HCT116 (cell line): ENCODE results near the gene RAPGEF6. TPM values are rescaled to one million over a fixed set of nuclear protein-coding genes. Genes with fewer than 3 reads are reported as not detected.
"Not testable (repeated sequence)": the region's sequence is repeated elsewhere in the genome, so short reads cannot be mapped to it uniquely, and the experiment has no call there.

Source experiments
- ATAC-seq: fragments of 200-7000 bp; cut with Tn5 transposase; 2 replicates; pipeline ENCODE4 v1.9.1; 2020; ENCODE audit warnings: mild to moderate bottlenecking, moderate library complexity
- BruUV-seq: library from RNA; stranded (reverse); fragments of 400-500 nt; replicated peaks from 2 replicates; lab custom pipeline; 2021; lab: Mats Ljungman, UMichigan
- CTCF ChIA-PET: fragments of 300-600 bp; sonication (Branson Sonifier 250); formaldehyde crosslinking; loops from one replicate; lab custom pipeline; 2021; ENCODE audit warnings: antibody characterized with exemption; lab: Charles Lee
- POLR2A ChIA-PET: fragments of 300-600, 350-600 bp; sonication (Branson Sonifier 250); formaldehyde crosslinking; loops from one replicate; lab custom pipeline; 2021; ENCODE audit warnings: antibody characterized with exemption; lab: Charles Lee
- RAD21 ChIA-PET, 2 experiments: fragments of 300-600 bp; sonication (Branson Sonifier 250); formaldehyde crosslinking; loops; one replicate each; lab custom pipeline; 2023; ENCODE audit warnings: low total read pairs in 2 of 2; ENCODE audit not compliant: uncharacterized antibody in 2 of 2, unreplicated experiment in 2 of 2, low non-redundant PET in 1 of 2; lab: Charles Lee
- DNase-seq: peaks from one replicate; pipeline ENCODE4 v3.0.0-alpha.2; 2010; ENCODE audit warnings: low read depth, low spot score
- H2AFZ ChIP-seq: fragments of 200-600 bp; shearing (Covaris generic), sonication (generic); 2 replicates; pipeline ENCODE4 v1.6.1; 2017; ENCODE audit warnings: low read depth, mixed run types, mixed read lengths, antibody characterized with exemption, low read length; ENCODE audit not compliant: poor library complexity, severe bottlenecking
- H3K27ac ChIP-seq: 2 replicates; pipeline ENCODE4 v1.5.1; 2012; ENCODE audit warnings: low read depth, low read length
- H3K27me3 ChIP-seq: fragments of 200-600 bp; sonication (generic); 2 replicates; pipeline ENCODE4 v1.6.1; 2016; ENCODE audit warnings: mixed run types, low read length, mixed read lengths; ENCODE audit not compliant: insufficient read depth
- H3K36me3 ChIP-seq, 2 experiments: fragments of 200-500 bp in 1 of 2; fragments of 200-600 bp in 1 of 2; sonication (Bioruptor generic) in 1 of 2; sonication (generic) in 1 of 2; 2 replicates each; pipeline versions ENCODE4 v1.5.1 to v1.6.1; 2014 to 2016; ENCODE audit warnings: low read length in 2 of 2, inconsistent platforms in 1 of 2, mixed read lengths in 1 of 2, mixed run types in 1 of 2; ENCODE audit not compliant: insufficient read depth in 2 of 2, control insufficient read depth in 1 of 2
- H3K4me1 ChIP-seq, 2 experiments: fragments of 200-600 bp in 1 of 2; sonication (generic) in 1 of 2; 2 replicates each; pipeline versions ENCODE4 v1.5.1 to v1.6.1; 2012 to 2017; ENCODE audit warnings: low read length in 2 of 2, inconsistent platforms in 1 of 2, mild to moderate bottlenecking in 1 of 2, mixed read lengths in 1 of 2, mixed run types in 1 of 2, moderate library complexity in 1 of 2; ENCODE audit not compliant: insufficient read depth in 2 of 2, control insufficient read depth in 1 of 2
- H3K4me2 ChIP-seq: fragments of 200-600 bp; sonication (generic); 2 replicates; pipeline ENCODE4 v1.6.1; 2017; ENCODE audit warnings: mixed run types, low read length, mixed read lengths
- H3K4me3 ChIP-seq, 2 experiments: fragments of 200-600 bp in 1 of 2; sonication (generic) in 1 of 2; replicated peaks in 1 of 2; 2 replicates each; pipeline ENCODE4 v1.5.1; 2011 to 2016; ENCODE audit warnings: low read length in 2 of 2, control low read depth in 1 of 2, low read depth in 1 of 2, mild to moderate bottlenecking in 1 of 2, mixed read lengths in 1 of 2, mixed run types in 1 of 2
- H3K79me2 ChIP-seq: fragments of 200-600 bp; sonication (generic); 2 replicates; pipeline ENCODE4 v1.6.1; 2017; ENCODE audit warnings: mild to moderate bottlenecking, mixed run types, low read length, moderate library complexity, mixed read lengths; ENCODE audit not compliant: insufficient read depth
- H3K9ac ChIP-seq: fragments of 200-600 bp; sonication (generic); 2 replicates; pipeline ENCODE4 v1.6.1; 2016; ENCODE audit warnings: low read length, mixed read lengths
- H3K9me2 ChIP-seq: fragments of 200-600 bp; sonication (generic), shearing (Covaris generic); 2 replicates; pipeline ENCODE4 v1.6.1; 2017; ENCODE audit warnings: mixed run types, mild to moderate bottlenecking, moderate library complexity; ENCODE audit not compliant: insufficient read depth
- H3K9me3 ChIP-seq, 2 experiments: fragments of 200-500 bp in 1 of 2; fragments of 200-600 bp in 1 of 2; sonication (Bioruptor generic) in 1 of 2; sonication (generic) in 1 of 2; 2 replicates each; pipeline ENCODE4 v1.6.1; 2014 to 2017; ENCODE audit warnings: low read length in 2 of 2, mixed read lengths in 2 of 2, inconsistent platforms in 1 of 2, low read depth in 1 of 2, mild to moderate bottlenecking in 1 of 2, mixed run types in 1 of 2, moderate library complexity in 1 of 2; ENCODE audit not compliant: control insufficient read depth in 1 of 2, insufficient read depth in 1 of 2
- H4K20me1 ChIP-seq: fragments of 200-600 bp; sonication (generic), shearing (Covaris generic); 2 replicates; pipeline ENCODE4 v1.6.1; 2017; ENCODE audit warnings: mixed run types, mild to moderate bottlenecking, moderate library complexity; ENCODE audit not compliant: insufficient read depth
- CBX3 ChIP-seq: IDR thresholded peaks from 2 replicates; pipeline ENCODE4 v1.6.1; 2012; ENCODE audit warnings: low read depth
- CEBPB ChIP-seq: IDR thresholded peaks from 2 replicates; pipeline ENCODE4 v1.6.1; 2012; ENCODE audit warnings: low read depth
- EGR1 ChIP-seq: IDR thresholded peaks from 2 replicates; pipeline ENCODE4 v1.6.1; 2012; ENCODE audit warnings: low read depth
- ELF1 ChIP-seq: IDR thresholded peaks from 2 replicates; pipeline ENCODE4 v1.6.1; 2012; ENCODE audit warnings: low read depth, borderline replicate concordance
- EZH2 ChIP-seq: fragments of 200-600 bp; sonication (generic); IDR thresholded peaks from 2 replicates; pipeline ENCODE4 v1.6.1; 2017; ENCODE audit warnings: antibody characterized with exemption, mixed run types
- EZH2phosphoT487 ChIP-seq: fragments of 200-600 bp; IDR thresholded peaks from 2 replicates; pipeline ENCODE4 v1.6.1; 2018; ENCODE audit warnings: antibody characterized with exemption, borderline replicate concordance
- JUND ChIP-seq: IDR thresholded peaks from 2 replicates; pipeline ENCODE4 v1.6.1; 2012
- RAD21 ChIP-seq: IDR thresholded peaks from 2 replicates; pipeline ENCODE4 v1.6.1; 2012; ENCODE audit warnings: low read depth, mild to moderate bottlenecking
- SP1 ChIP-seq: IDR thresholded peaks from 2 replicates; pipeline ENCODE4 v1.6.1; 2012; ENCODE audit warnings: low read depth
- SRF ChIP-seq: IDR thresholded peaks from 2 replicates; pipeline ENCODE4 v1.6.1; 2012; ENCODE audit warnings: low read depth
- YY1 ChIP-seq: IDR thresholded peaks from 2 replicates; pipeline ENCODE4 v1.6.1; 2011; ENCODE audit warnings: low read length, low read depth, moderate library complexity, mild to moderate bottlenecking; ENCODE audit not compliant: insufficient replicate concordance; ENCODE audit errors: extremely low read depth
- ZFX ChIP-seq: fragments of 450-650 bp; IDR thresholded peaks from 2 replicates; pipeline ENCODE4 v1.6.1; 2017
- ZNF274 ChIP-seq: fragments of 200-500 bp; sonication (Bioruptor generic); IDR thresholded peaks from 2 replicates; pipeline ENCODE4 v1.6.1; 2014; ENCODE audit warnings: mild to moderate bottlenecking, low read depth, low read length, inconsistent platforms
- intact Hi-C: fragments of 100-400 bp; cut with micrococcal nuclease; formaldehyde crosslinking; loops from 2 replicates; pipeline ENCODE4 v1.10.0; 2022
- total RNA-seq: library from RNA; stranded (reverse); gene quantifications from one replicate; pipeline ENCODE4 v1.2.1, GENCODE V29; 2021; ENCODE audit not compliant: unreplicated experiment
- TF ChIP-seq, protein P1 (sequence below), 3 experiments: fragments of 200-600 bp in 1 of 3; sonication (generic) in 1 of 3; IDR thresholded peaks in 2 of 3; conservative IDR thresholded peaks in 1 of 3; 2 replicates each; pipeline ENCODE4 v1.5.1; 2012 to 2017; ENCODE audit warnings: low read depth in 2 of 3, low read length in 2 of 3, antibody characterized with exemption in 1 of 3, borderline replicate concordance in 1 of 3, control low read depth in 1 of 3, mild to moderate bottlenecking in 1 of 3, mixed read lengths in 1 of 3, mixed run types in 1 of 3, moderate library complexity in 1 of 3; ENCODE audit not compliant: insufficient read depth in 1 of 3
- TF ChIP-seq, protein P2 (sequence below): IDR thresholded peaks from 2 replicates; pipeline ENCODE4 v1.6.1; 2012
- TF ChIP-seq, protein P3 (sequence below): IDR thresholded peaks from 2 replicates; pipeline ENCODE4 v1.6.1; 2012
- TF ChIP-seq, protein P4 (sequence below): IDR thresholded peaks from 2 replicates; pipeline ENCODE4 v1.6.1; 2012; ENCODE audit warnings: low read depth

RAPGEF6 gene
- total RNA-seq, 1 experiment from 2014 or later = 18.4 TPM

DNA sequence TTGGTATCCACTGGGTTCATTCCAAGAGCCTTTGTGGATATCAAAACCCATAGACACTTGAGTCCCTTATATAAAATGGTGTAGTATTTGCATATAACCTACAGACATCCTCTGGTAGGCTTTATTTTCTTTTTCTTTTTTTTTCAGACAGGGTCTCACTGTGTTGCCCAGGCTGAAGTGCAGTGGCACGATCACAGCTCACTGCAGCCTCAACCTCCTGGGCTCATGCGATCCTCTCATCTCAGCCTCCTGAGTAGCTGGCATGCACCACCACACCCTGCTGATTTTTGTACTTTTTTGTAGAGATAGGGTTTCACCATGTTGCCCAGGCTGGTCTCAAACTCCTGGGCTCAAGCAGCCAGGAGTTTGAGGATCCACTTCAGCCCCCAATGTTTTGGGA lies 13.9 kb downstream of the RAPGEF6 start:
- H3K9ac ChIP-seq = not testable (repeated sequence)

DNA sequence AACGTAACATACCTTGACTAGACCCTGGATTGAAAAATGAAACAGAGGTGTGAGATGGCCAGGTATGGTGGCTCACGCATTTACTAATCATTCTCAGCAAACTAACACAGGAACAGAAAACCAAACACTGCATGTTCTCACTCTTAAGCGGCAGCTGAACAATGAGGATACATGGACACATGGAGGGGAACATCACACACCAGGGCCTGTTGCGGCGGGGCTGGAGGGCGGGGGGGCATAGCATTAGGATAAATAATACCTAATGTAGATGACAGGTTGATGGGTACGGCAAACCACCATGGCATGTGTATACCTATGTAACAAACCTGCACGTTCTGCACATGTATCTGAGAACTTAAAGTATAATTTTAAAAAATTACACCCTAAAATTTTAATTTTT lies 15.9 kb downstream of the RAPGEF6 start:
- intact Hi-C loops = no loop called here
- no TSS peak for BruUV-seq
- ATAC-seq (no peak), DNase-seq (no peak)
- no peak overlapping the region for H3K4me2 ChIP-seq
- H4K20me1 ChIP-seq = peaks cover 14% of the 10 kb centered on the region; the same call in 1 of the 2 replicates
- no peaks in the 10 kb centered on the region for H3K9me3 ChIP-seq
- no peak overlapping the region for H3K27ac ChIP-seq
- peaks cover 100% of the 10 kb centered on the region for H3K79me2 ChIP-seq
- no peak overlapping the region for H3K9ac ChIP-seq
- H3K27me3 ChIP-seq = no peaks in the 10 kb centered on the region
- ChIA-PET POLR2A (no interaction called here), RAD21 (no interaction called here), CTCF (no interaction called here)
- H2AFZ ChIP-seq = no peak overlapping the region
- no peaks in the 10 kb centered on the region for H3K36me3 ChIP-seq
- H3K4me1 ChIP-seq = peaks cover 0 to 22% of the 10 kb centered on the region in 2 experiments; a peak in 2 of 4 replicates
- no peaks in the 10 kb centered on the region for H3K9me2 ChIP-seq
- H3K4me3 ChIP-seq = no peak overlapping the region
- TF ChIP-seq SP1 (no peak), EZH2 (no peak), JUND (no peak), ZFX (no peak), EGR1 (no peak), RAD21 (no peak), ZNF274 (no peak), CEBPB (no peak), CBX3 (no peak), SRF (no peak), ELF1 (no peak), YY1 (no peak), EZH2phosphoT487 (no peak)
- TF ChIP-seq, protein P1, sequence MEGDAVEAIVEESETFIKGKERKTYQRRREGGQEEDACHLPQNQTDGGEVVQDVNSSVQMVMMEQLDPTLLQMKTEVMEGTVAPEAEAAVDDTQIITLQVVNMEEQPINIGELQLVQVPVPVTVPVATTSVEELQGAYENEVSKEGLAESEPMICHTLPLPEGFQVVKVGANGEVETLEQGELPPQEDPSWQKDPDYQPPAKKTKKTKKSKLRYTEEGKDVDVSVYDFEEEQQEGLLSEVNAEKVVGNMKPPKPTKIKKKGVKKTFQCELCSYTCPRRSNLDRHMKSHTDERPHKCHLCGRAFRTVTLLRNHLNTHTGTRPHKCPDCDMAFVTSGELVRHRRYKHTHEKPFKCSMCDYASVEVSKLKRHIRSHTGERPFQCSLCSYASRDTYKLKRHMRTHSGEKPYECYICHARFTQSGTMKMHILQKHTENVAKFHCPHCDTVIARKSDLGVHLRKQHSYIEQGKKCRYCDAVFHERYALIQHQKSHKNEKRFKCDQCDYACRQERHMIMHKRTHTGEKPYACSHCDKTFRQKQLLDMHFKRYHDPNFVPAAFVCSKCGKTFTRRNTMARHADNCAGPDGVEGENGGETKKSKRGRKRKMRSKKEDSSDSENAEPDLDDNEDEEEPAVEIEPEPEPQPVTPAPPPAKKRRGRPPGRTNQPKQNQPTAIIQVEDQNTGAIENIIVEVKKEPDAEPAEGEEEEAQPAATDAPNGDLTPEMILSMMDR (IDR thresholded peaks at IDR 0.05 in 2 of 3, conservative IDR thresholded peaks at IDR 0.05 in 1 of 3; ENCODE audit: borderline replicate concordance in 1 of 3, insufficient read depth in 1 of 3, low read depth in 2 of 3, low read length in 2 of 3) = no peak
- TF ChIP-seq, protein P2, sequence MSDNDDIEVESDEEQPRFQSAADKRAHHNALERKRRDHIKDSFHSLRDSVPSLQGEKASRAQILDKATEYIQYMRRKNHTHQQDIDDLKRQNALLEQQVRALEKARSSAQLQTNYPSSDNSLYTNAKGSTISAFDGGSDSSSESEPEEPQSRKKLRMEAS = no peak
- TF ChIP-seq, protein P3, sequence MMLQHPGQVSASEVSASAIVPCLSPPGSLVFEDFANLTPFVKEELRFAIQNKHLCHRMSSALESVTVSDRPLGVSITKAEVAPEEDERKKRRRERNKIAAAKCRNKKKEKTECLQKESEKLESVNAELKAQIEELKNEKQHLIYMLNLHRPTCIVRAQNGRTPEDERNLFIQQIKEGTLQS = no peak
- TF ChIP-seq, protein P4, sequence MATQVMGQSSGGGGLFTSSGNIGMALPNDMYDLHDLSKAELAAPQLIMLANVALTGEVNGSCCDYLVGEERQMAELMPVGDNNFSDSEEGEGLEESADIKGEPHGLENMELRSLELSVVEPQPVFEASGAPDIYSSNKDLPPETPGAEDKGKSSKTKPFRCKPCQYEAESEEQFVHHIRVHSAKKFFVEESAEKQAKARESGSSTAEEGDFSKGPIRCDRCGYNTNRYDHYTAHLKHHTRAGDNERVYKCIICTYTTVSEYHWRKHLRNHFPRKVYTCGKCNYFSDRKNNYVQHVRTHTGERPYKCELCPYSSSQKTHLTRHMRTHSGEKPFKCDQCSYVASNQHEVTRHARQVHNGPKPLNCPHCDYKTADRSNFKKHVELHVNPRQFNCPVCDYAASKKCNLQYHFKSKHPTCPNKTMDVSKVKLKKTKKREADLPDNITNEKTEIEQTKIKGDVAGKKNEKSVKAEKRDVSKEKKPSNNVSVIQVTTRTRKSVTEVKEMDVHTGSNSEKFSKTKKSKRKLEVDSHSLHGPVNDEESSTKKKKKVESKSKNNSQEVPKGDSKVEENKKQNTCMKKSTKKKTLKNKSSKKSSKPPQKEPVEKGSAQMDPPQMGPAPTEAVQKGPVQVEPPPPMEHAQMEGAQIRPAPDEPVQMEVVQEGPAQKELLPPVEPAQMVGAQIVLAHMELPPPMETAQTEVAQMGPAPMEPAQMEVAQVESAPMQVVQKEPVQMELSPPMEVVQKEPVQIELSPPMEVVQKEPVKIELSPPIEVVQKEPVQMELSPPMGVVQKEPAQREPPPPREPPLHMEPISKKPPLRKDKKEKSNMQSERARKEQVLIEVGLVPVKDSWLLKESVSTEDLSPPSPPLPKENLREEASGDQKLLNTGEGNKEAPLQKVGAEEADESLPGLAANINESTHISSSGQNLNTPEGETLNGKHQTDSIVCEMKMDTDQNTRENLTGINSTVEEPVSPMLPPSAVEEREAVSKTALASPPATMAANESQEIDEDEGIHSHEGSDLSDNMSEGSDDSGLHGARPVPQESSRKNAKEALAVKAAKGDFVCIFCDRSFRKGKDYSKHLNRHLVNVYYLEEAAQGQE = no peak

More for the DNA sequence above, 13.9 kb downstream of the RAPGEF6 start:
- H3K4me2 ChIP-seq, DNase-seq, H3K36me3 ChIP-seq, BruUV-seq, H3K27ac ChIP-seq, RAD21 ChIA-PET, H2AFZ ChIP-seq, H3K9me2 ChIP-seq, CTCF ChIA-PET, H3K4me3 ChIP-seq, H3K9me3 ChIP-seq, ATAC-seq, POLR2A ChIA-PET, H3K27me3 ChIP-seq, intact Hi-C loops: not testable (repeated sequence)
- Histone ChIP-seq H3K79me2 (peaks cover 99% of the 10 kb centered on the region), H3K4me1 (peaks cover 0 to 22% of the 10 kb centered on the region in 2 experiments; a peak in 2 of 4 replicates), H4K20me1 (peaks cover 14% of the 10 kb centered on the region; the same call in 1 of the 2 replicates)
